Stimulated activated CD8-positive, alpha-beta memory T cell treated with anti-CD3 and anti-CD28 coated beads, Interleukin-7, amount 100 ng/mL, for 1 hour (primary cell): ENCODE measurements around the gene PAPOLG.
"Not testable (repeated sequence)": the region's sequence is repeated elsewhere in the genome, so short reads cannot be mapped to it uniquely, and the experiment has no call there.

Experiments
- DNase-seq, 2 donors: peaks; one replicate each; pipeline ENCODE4 v3.0.0-alpha.2; 2020; ENCODE audit warnings: low read depth in 2 of 2

PAPOLG gene

GRCh38 chr2:60775048-60775639 is 19.1 kb downstream of the PAPOLG start:
- DNase-seq: no peak

- DNase-seq: no peak
Observed at GRCh38 chr2:60778352-60778751, 22.3 kb downstream of the PAPOLG start.

- no peak for DNase-seq
Observed at GRCh38 chr2:60779426-60779825, 23.4 kb downstream of the PAPOLG start.

- DNase-seq: no peak
Observed at GRCh38 chr2:60780721-60781120, 24.7 kb downstream of the PAPOLG start.

GRCh38 chr2:60793169-60793568 is 37.1 kb downstream of the PAPOLG start:
- no peak for DNase-seq

GRCh38 chr2:60794271-60794863 is 38.3 kb downstream of the PAPOLG start:
- DNase-seq: no peak

- DNase-seq: no peak
Observed at GRCh38 chr2:60796573-60797509, 40.8 kb downstream of the PAPOLG start.

- no peak for DNase-seq
Observed at GRCh38 chr2:60804473-60804872, 48.4 kb downstream of the PAPOLG start.

GRCh38 chr2:60806595-60806987 is 50.5 kb downstream of the PAPOLG start:
- no peak for DNase-seq

GRCh38 chr2:60806988-60807681 is 51.1 kb downstream of the PAPOLG start:
- no peak for DNase-seq

- DNase-seq: no peak
Observed at GRCh38 chr2:60808330-60808801, 52.3 kb downstream of the PAPOLG start.

GRCh38 chr2:60811491-60812375 is 55.7 kb downstream of the PAPOLG start:
- no peak for DNase-seq

- not testable (repeated sequence) for DNase-seq
Observed at GRCh38 chr2:60817191-60817590, 61.1 kb downstream of the PAPOLG start.

- DNase-seq: no peak
Observed at GRCh38 chr2:60818272-60818671, 62.2 kb downstream of the PAPOLG start.

GRCh38 chr2:60819155-60819862 is 63.2 kb downstream of the PAPOLG start:
- DNase-seq: peak; percentile 69 to 72

GRCh38 chr2:60819936-60820335 is 63.9 kb downstream of the PAPOLG start:
- DNase-seq: no peak

GRCh38 chr2:60820416-60821132 is 64.5 kb downstream of the PAPOLG start:
- DNase-seq: no peak

GRCh38 chr2:60821133-60821469 is 65.0 kb downstream of the PAPOLG start:
- no peak for DNase-seq

- no peak for DNase-seq
Observed at GRCh38 chr2:60821587-60822302, 65.7 kb downstream of the PAPOLG start.
